Measurements from ENCODE around the gene RRP1.
A peak's percentile ranks its signal among the peaks of the same experiment; 100 is the strongest.
"Not testable (repeated sequence)": the region's sequence is repeated elsewhere in the genome, so short reads cannot be mapped to it uniquely, and the experiment has no call there.

RRP1 gene

DNA sequence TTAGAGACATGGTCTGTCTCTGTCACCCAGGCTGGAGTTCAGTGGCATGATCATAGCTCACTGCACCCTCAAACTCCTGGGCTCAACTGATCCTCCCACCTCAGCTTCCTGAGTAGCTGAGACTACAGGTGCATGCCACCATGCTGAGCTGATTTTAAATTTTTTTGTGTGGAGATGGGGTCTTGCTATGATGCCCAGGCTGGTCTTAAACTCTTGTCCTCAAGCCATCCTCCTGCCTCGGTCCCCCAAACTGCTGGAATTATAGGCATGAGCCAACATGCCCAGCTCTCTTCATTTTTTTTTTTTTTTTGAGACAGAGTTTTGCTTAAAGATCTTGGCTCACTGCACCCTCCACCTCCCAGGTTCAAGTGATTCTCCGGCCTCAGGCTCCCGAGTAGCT, 50.9 kb downstream of the RRP1 start:
- no peak for DNase-seq (ENCODE audit: low spot score)

GRCh38 chr21:43842742-43843141, 53.4 kb downstream of the RRP1 start:
- DNase-seq (ENCODE audit: low spot score) = peak; percentile 24

- not testable (repeated sequence) for DNase-seq (ENCODE audit: low spot score)
Measured at GRCh38 chr21:43844906-43845305, 55.5 kb downstream of the RRP1 start.

DNA sequence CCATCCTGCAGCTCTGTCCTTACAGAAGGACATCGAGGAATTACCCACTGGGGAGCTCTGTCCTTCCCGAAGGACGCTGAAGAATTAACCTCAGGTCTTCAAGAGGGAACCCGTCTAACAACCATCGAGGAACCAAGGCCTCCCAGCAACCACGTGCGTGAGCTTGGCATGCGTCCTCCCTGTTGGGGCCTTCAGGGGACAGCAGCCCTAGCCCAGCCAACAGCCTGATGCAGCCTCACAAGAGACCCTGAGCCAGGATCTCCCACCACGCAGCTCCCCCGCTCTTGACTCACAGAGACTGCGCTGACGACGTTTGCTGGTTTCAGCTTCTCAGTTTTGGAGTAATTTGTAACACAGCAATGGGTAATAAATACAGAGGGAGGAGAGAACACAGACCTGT, 56.0 kb downstream of the RRP1 start:
- DNase-seq (ENCODE audit: low spot score) = no peak

- no peak for DNase-seq (ENCODE audit: low spot score)
Measured at GRCh38 chr21:43846430-43846829, 57.1 kb downstream of the RRP1 start.

- no peak for DNase-seq (ENCODE audit: low spot score)
Measured at GRCh38 chr21:43847301-43847700, 57.9 kb downstream of the RRP1 start.

DNA sequence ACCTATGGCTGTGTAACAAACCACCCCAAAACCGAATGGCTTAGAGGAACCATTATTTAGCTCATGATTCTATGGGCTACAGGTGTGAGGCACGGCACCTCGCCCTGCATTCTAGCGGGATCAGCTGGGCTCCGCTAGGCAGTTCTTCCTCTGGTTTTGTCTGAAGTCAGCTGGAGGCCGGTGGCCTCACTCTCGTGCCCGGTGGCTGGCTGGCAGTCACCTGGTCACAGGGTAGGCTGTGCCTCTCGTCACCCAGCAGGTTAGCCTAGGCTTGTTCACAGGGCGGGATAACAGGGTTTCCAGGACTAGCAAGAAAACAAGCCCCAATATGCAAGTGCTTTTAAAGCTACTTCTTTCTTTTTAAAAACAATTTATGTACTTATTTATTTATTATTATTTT, 59.4 kb downstream of the RRP1 start:
- no peak for DNase-seq (ENCODE audit: low spot score)

- no peak for DNase-seq (ENCODE audit: low spot score)
Measured at GRCh38 chr21:43849532-43850299, 60.3 kb downstream of the RRP1 start.

DNA sequence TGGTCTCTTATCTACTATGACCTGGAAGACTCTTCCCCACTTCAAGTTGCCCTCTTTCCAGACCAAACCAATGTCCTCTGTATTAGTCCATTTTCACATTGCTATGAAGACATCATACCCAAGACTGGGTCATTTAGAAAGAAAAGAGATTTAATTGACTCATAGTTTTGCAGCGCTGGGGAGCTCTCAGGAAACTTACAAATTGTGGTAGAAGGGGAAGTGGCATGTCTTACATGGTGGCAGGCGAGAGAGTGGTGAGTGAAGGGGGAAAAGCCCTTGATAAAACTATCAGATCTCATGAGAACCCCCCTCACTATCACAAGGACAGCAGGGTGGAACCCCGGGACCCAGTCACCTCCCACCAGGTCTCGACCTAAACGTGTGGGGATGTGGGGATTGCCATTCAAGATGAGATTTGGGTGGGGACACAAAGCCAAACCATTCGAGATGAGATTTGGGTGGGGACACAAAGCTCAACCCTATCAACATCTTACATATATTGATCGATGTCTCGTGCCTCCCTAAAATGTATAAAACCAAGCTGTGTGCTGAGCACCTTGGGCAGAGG, 61.4 kb downstream of the RRP1 start:
- DNase-seq (ENCODE audit: low spot score) = no peak

GRCh38 chr21:43851593-43851992, 62.2 kb downstream of the RRP1 start:
- no peak for DNase-seq (ENCODE audit: low spot score)

DNA sequence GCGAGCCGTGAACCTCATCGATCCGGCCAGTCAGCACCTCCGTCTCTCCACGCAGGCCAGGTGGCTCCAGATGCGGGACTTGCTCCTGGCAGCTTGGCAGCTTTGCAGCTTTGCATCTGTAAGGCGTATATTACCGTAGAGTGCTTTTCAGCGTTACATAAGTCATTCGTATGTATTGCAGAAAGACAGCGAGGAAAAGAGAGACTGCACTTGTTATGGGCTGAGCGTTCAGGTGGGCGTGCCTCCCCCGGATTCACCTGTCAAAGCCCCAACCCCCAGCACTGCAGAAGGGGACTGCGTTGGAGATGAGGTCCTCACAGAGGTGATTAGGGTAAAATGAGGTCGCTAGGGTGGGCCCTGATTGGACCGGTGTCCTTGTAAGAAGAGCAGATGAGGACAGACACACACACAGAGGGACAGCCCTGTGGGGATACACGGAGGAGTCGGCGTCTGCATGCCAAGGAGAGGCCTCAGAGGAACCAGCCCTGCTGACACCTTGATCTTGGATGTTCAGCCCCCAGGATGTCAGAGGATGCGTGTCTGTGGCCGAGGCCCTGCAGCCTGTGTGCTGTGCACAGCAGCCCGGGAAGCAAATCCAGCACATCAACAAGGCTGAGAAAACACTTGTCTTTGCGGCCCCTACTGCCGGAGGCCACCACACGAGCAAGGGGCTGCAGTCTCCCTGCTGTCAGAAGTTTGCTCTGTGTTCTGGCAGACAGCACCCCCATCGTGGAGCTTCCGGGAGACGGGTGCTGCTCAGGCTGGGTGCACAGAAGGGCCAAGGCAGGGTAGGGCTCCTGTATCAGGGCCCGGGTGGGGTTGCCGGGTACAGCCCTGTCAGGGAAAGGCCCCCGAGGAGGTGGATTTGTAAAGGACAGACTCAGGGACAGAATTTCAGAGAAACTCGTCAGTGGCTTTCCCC, 64.7 kb downstream of the RRP1 start:
- DNase-seq (ENCODE audit: low spot score) = no peak

Data from pons (tissue), 1 donor.